HG02798 (cell line): ENCODE results near the gene CGB1.
"Not testable (repeated sequence)": the region's sequence is repeated elsewhere in the genome, so short reads cannot be mapped to it uniquely, and the experiment has no call there.

Experiments
- ATAC-seq: cut with Tn5 transposase; IDR thresholded peaks from one replicate; pipeline ENCODE4 v1.9.1; 2021; ENCODE audit warnings: mild to moderate bottlenecking; ENCODE audit not compliant: unreplicated experiment, poor library complexity

CGB1 gene

DNA sequence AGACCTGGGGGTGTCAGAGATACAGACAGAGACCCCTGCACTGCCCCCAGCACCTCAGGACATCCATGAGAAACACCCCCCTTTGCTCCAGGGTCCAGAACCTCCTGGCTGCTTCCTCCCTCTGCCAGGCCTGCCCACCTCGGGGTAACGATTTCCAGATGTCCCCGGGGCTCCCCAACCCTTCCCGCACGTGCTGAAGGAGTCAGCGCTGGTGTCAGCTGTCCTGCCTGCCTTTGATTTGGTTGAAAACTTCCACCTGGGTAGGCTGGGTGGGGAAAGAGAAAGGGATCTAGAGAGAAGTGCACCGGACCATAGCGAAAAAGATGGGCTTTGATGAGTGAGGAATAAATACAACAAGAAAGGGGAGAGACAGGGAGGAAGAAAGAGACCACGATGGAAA lies 22.4 kb upstream of the CGB1 start:
- ATAC-seq = no peak

DNA sequence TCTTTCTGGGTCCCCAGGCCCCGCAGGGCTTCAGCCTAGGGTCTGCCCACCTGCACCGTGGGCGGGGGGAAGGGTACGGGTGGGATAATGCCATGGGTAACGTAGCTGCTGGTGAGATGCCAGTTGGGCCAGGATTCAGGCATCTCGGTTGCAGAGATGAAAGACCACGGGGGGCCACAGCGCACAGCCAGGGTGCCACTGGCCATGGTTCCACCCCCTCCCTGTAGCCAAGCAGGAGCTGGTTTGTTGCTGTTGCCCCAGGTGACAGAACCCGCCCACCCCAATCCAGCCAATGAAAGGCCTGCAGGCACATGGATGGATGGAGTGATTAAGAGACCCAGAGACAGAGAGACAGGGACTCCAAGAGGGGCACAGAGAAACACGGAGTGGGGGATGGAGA lies 21.9 kb upstream of the CGB1 start:
- ATAC-seq = no peak

DNA sequence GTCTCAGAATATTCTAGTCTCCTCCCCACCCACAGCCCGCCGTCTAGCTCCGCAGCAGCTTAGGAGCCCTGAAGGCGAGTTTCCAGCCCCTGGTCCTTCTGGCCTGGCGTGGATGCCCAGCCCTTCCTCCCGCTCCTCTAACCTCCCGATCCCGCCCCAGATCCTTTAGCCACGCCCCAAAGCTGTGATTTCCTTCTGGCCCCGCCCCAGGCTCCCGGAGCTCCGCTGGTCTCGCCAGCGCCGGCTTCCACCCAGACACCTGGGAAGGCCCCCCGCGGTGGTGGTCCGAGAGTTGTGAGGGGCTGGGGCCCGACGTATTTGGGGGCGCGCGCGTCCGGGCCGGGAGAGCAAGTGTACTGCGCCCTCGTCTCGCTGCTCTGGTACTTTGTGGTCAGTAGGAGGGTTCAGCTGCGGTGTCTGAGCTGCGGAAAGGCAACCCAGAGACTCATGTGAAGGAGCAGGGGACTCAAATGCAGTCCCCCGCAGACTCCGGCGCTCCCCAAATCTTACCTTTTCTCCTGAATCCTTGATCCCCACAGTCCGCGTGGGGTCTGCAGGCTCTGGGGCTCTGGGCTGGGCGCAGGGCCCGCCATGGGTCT lies 21.0 kb upstream of the CGB1 start, which contains the start of gene CGB7:
TSS of gene CGB7 (minus strand) at position 114 of the 599 bp plus-strand sequence. CDS start 2,374 bp downstream, outside the sequence.
- no peak for ATAC-seq

DNA sequence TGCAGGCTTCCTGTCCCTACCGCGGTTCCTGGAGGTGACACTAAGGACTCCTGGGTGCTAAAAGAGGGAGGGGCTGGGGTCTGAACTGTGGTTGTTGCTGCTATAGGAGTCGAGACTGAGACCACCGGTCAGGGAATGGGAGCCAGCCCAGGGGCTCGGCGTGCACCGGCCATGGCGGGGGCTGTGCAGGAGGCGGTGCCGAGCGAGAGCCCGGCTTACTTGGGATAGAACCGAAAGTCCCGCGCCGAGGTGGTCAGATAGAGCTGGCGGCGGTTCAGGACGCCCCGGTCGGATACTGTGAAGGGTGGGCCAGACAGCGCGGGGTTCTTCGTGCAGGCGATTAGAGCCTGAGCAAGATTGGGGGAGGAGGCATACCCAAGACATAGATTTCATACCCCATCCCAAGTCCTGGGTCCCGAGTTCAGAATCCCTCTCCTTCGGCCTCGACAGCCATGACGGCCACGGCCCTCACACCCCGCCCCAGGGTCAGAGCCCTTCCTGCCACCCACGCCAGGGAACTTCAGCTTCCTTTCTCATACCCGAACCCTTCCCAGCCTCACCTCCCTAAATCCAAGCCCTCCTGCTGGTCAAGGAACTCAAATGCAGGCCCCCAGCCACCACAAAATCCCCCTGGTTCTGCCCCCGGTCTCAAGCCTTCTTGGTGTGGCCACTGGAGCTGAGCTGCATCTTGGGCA lies 20.4 kb upstream of the CGB1 start:
- not testable (repeated sequence) for ATAC-seq

DNA sequence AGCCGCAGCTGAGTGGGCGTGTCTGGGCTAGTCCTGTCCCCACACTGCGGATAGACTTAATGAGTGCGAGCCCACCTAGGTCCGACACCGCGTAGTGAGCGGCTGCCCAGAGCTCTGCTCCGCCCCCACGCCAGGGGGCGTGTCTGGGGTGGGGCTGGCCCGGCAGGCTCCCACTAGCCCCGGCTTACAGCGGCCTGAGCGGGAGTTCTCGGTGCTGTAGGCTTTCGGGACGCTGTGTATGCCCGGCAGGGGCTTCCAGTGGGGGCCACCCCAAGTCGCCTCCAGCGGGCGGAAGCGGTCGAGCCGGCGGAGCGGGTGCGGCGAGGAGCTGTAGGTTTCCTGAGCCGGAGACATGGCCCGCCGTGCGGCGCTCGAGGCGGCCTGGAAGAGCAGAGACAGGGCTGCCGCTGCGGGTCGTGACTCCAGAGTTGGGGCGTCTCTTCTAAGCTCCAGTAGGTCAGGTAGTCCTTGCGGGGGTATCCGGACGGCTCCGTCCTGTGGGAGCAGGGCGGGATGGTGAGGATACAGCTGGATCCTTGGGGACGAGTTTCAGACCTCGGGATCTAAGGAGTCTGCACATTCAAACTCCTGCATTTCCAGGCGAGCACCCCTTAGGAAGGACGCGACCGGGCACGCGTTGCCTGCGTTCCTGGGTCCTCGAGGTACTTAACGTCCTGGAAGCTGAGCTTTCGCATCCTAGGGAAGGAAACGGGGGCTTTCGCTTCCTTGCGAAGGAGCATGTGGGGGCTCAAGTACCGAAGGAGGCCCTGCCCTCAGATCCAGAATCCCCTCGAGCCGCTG lies 19.6 kb upstream of the CGB1 start:
- ATAC-seq = no peak

DNA sequence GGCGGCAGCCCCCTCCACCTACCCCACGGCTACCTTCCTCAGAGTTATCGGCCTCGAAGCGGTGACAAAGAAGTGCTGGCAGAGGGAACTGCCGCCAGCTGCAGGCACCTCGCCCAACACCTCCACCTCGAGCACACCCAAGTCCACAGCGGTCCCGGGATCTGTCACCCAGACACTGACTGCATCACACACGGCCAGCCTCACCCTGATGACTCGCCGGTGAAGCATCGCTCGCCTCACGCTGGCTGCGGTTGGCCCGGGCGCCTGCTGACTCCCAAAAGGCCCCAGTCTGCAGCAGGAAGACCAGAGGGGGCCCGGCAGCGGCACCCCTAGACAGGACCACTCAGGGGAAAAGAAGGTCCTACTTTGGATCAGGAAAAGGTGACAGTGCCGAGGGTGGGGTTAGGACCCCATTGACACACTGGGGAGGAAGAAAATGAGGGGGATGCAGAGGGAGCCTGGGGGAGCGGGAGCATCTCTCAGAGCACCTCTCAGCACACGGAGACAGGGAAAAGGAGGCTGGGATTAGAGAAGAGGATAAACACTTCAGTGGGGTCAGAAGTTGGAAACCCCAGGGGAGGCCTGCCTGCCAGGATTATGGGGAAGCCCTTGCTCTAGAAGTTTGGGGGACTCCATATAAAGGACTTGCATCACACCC lies 13.8 kb upstream of the CGB1 start:
- ATAC-seq = not testable (repeated sequence)

DNA sequence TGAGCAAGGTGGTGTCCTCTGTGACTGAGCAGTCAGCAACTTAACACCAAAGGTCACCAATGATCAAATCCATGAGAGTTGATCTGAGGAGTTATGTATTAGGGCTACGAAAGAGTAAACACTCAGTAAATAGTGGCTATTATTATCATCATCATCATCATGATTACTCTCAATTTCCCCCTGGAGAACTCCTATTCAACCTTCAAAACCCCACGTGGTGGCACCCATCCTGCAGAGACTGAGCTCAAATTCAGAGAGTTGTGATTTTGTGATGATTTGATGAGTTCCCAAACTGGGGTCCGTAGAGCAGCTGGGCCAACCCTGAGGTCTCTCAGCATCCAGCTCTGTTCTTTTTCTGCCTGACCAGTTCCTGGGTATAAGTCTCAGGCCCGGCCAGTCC lies 13.1 kb upstream of the CGB1 start:
- not testable (repeated sequence) for ATAC-seq

DNA sequence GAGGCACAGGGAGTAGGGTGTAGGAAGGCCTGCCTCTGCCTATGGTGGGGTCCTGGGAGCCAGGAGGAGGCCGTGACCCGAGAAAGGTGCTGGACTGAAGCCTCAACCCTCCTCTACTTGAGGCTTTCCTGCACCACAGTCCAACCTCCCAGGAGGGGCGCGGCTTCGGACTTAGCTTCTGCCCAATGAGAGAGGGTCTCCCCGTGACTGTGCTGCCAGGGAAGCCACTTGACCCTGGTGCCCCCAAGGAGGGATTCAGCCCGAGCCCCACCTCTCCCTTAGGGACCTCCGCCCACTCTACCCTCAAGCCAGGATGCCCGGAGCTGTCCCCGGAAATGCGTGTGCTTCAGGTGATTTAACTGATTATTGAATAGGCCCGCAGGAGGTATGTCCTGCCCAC lies 12.3 kb upstream of the CGB1 start, which contains the start of gene CGB8:
TSS of gene CGB8 (minus strand) at position 101 of the 400 bp plus-strand sequence. CDS start 372 bp downstream, outside the sequence.
- ATAC-seq = not testable (repeated sequence)

DNA sequence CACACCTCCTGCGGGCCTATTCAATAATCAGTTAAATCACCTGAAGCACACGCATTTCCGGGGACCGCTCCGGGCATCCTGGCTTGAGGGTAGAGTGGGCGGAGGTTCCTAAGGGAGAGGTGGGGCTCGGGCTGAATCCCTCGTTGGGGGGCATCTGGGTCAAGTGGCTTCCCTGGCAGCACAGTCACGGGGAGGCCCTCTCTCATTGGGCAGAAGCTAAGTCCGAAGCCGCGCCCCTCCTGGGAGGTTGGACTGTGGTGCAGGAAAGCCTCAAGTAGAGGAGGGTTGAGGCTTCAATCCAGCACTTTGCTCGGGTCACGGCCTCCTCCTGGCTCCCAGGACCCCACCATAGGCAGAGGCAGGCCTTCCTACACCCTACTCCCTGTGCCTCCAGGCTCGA lies 6.9 kb upstream of the CGB1 start, which contains the start of gene CGB5:
TSS of gene CGB5 (plus strand) at position 301 of the 400 bp plus-strand sequence. CDS start 362 bp downstream, outside the sequence.
- not testable (repeated sequence) for ATAC-seq

DNA sequence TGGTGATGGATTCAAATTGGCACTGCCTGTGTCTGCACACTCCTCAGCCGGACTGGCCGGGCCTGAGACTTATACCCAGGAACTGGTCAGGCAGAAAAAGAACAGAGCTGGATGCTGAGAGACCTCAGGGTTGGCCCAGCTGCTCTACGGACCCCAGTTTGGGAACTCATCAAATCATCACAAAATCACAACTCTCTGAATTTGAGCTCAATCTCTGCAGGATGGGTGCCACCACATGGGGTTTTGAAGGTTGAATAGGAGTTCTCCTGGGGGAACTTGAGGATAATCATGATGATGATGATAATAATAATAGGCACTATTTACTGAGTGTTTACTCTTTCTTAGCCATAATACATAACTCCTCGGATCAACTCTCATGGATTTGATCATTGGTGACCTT lies 6.0 kb upstream of the CGB1 start:
- not testable (repeated sequence) for ATAC-seq

DNA sequence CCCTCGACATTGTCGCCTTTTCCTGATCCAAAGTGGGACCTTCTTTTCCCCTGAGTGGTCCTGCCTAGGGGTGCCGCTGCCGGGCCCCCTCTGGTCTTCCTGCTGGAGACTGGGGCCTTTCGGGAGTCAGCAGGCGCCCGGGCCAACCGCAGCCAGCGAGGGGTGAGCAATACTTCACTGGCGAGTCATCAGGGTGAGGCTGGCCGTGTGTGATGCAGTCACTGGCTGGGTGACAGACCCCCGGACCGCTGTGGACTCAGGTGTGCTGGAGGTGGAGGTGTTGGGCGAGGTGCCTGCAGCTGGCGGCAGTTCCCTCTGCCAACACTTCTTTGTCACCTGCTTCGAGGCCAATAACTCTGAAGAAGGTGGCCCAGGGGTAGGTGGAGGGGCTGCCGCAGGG lies 5.5 kb upstream of the CGB1 start:
- ATAC-seq = no peak

GRCh38 chr19:49039736-49040135 lies 3.0 kb upstream of the CGB1 start:
- ATAC-seq = not testable (repeated sequence)

GRCh38 chr19:49038557-49039276 lies 2.0 kb upstream of the CGB1 start:
- not testable (repeated sequence) for ATAC-seq

GRCh38 chr19:49038111-49038510 lies 1.4 kb upstream of the CGB1 start:
- ATAC-seq = not testable (repeated sequence)

GRCh38 chr19:49031642-49032301 lies 4.9 kb downstream of the CGB1 start, which contains the start of gene CGB2:
CGB2 (plus strand) TSS chr19:49031890; CDS start chr19:49032096, 206 bp downstream.
- ATAC-seq = not testable (repeated sequence)

- ATAC-seq = not testable (repeated sequence)
These were observed 6.4 kb downstream of the CGB1 start for GRCh38 chr19:49030323-49030722.

GRCh38 chr19:49029749-49030148 lies 6.9 kb downstream of the CGB1 start:
- ATAC-seq = not testable (repeated sequence)

GRCh38 chr19:49028686-49029085 lies 8.0 kb downstream of the CGB1 start:
- not testable (repeated sequence) for ATAC-seq

DNA sequence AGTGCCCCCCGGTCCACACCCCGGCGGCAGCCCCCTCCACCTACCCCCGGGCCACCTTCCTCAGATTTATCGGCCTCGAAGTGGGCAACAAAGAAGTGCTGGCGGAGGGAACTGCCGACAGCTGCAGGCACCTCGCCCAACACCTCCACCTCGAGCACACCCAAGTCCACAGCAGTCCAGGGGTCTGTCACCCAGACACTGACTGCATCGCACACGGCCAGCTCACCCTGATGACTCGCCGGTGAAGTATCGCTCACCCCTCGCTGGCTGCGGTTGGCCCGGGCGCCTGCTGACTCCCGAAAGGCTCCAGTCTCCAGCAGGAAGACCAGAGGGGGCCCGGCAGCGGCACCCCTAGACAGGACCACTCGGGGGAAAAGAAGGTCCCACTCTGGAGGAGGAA lies 11.1 kb downstream of the CGB1 start:
- ATAC-seq = not testable (repeated sequence)
